ENCODE results near the gene NRIP3. TPM values are rescaled to one million over a fixed set of nuclear protein-coding genes. Genes with fewer than 3 reads are reported as not detected.

NRIP3 gene
- total and polyA plus RNA-seq, 2 of the 13 experiments (the other 11 are each of a cell fraction or from before 2014, with no cell fraction given) = 0.04 to 0.07 TPM

DNA sequence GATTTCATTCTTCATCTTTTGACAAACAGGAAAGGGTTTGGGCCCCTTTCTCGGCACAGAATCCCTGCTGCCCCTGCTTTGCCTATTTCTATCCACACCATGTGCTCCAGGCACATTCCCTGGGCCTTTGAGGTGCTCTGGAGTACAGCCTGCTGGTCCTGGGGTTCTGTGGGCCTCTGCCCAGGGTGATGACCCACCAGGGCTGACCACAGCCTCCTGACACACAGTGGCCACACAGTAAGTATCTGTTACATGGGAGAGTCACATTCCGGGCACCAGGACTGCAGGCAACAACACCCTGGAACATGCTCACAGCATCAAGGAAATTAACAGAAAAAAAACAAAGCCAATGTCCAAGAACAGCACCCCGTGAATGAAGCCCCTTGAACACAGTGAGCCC lies 48.5 kb upstream of the NRIP3 start (continued):
- TF ChIP-seq, protein P1, sequence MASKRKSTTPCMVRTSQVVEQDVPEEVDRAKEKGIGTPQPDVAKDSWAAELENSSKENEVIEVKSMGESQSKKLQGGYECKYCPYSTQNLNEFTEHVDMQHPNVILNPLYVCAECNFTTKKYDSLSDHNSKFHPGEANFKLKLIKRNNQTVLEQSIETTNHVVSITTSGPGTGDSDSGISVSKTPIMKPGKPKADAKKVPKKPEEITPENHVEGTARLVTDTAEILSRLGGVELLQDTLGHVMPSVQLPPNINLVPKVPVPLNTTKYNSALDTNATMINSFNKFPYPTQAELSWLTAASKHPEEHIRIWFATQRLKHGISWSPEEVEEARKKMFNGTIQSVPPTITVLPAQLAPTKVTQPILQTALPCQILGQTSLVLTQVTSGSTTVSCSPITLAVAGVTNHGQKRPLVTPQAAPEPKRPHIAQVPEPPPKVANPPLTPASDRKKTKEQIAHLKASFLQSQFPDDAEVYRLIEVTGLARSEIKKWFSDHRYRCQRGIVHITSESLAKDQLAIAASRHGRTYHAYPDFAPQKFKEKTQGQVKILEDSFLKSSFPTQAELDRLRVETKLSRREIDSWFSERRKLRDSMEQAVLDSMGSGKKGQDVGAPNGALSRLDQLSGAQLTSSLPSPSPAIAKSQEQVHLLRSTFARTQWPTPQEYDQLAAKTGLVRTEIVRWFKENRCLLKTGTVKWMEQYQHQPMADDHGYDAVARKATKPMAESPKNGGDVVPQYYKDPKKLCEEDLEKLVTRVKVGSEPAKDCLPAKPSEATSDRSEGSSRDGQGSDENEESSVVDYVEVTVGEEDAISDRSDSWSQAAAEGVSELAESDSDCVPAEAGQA (IDR thresholded peaks at IDR 0.05; ENCODE audit: low read depth) = no peak
- TF ChIP-seq, protein P1 (CRISPR knock-in tag; IDR thresholded peaks at IDR 0.05; ENCODE audit: borderline replicate concordance) = no peak
- TF ChIP-seq ATF2 (CRISPR knock-in tag; IDR thresholded peaks at IDR 0.05) (no peak), HBP1 (CRISPR knock-in tag; IDR thresholded peaks at IDR 0.05; ENCODE audit: low read depth) (no peak)
